Left cardiac atrium (tissue), 4 donors: ENCODE results near the gene P4HA2. TPM values are rescaled to one million over a fixed set of nuclear protein-coding genes. Genes with fewer than 3 reads are reported as not detected.

Source experiments
- ATAC-seq, 2 donors: fragments of 200-7000 bp; cut with Tn5 transposase; one replicate each; pipeline ENCODE4 v1.9.1; 2020; ENCODE audit warnings: mild to moderate bottlenecking in 2 of 2, moderate library complexity in 2 of 2
- DNase-seq: peaks from one replicate; pipeline ENCODE4 v3.0.0-alpha.2; 2020
- intact Hi-C, 2 donors: fragments of 100-400 bp; cut with DNase I; formaldehyde crosslinking; loops; one replicate each; pipeline versions ENCODE4 v1.14.1 to v1.15.1; 2022 to 2023
- total RNA-seq, 2 donors: library from RNA; stranded (reverse); fragmentation: NEBNext Ultra II Directional; extraction: Animal tissue kit (Norgen Biotek cat#: 25700); gene quantifications; one replicate each; pipeline ENCODE4 v1.2.1, GENCODE V29; 2021
- donor health status: DM: no; HTN: yes; CAD: no.
- donor health status: DM: no; HTN: yes; CAD: no; lungs with severe emphysema.
- donor health status: DM: yes; HTN: yes; CAD: no.
- donor health status: Dilated cardiomyopathy.

The P4HA2 gene
- total RNA-seq, 2 donors from 2014 or later = 60.2 to 78.4 TPM

DNA sequence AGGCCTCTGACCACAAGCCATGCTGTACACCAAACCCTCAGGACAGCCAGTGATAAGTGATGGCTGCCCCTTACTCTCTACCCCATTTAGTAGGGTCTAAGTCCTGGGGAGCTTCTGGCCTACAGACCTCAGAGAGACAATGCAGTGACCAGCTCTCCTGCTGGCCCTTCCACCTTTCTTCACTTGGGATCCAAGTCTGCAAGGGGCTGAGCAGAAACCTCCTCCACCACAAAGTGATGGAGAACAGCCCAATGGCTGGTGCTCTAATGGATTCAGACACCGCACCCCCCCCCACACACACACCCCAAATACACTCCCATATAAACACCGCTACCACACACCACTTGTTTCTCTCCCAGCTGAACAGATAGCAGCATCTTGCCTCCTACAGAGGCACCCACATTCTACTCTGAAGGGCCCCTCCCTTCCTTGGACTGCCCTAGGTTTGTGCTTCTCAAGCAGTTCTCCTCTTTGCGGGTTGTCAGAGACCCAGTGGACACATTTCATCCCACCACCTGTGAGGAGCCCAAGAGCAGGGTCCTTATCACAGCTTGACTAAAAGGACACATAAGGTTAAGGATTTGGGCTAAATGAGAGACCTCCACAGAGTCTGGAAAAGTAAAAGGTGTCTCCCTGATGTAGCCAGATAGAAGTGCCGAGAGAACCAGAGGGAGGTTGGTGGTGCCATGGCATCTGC, 28.6 kb upstream of the P4HA2 start:
- DNase-seq (no peak), ATAC-seq (no peak)
- intact Hi-C loops = no loop called here

DNA sequence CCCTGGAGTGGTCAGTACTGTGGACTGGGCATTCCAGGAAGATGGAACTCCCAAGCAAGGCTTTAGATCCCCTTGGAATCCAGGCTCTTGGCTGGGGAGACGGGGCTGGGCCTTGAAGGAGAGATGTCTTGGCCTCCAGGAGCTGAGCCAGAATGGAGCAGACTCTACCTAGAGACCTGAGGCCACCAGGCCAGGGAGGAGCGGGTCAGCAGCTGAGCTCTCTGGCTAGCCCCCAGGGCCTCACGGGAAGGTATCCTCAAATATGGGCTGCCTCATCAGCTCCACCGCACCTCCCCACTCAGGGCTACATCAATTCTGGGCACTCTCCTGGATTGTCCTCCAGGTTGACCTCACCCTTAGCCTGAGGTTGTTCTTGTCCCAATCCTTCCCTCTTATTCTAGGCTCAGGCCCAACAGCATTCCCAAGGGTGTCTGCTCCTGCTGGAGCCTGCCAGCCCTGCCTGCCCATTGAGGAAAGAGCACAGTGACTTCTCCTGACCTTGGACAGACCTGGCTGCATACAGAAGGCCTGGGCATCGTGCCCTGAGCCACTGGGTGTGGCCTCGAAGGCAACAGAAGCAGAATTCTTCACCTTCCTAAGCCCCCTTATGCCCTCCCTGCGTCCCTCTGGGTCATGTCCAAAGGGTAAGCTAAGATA, 26.8 kb upstream of the P4HA2 start:
- ATAC-seq = peak; percentile 6 to 39
- DNase-seq = peak; percentile 56
- intact Hi-C loops = no loop called here

DNA sequence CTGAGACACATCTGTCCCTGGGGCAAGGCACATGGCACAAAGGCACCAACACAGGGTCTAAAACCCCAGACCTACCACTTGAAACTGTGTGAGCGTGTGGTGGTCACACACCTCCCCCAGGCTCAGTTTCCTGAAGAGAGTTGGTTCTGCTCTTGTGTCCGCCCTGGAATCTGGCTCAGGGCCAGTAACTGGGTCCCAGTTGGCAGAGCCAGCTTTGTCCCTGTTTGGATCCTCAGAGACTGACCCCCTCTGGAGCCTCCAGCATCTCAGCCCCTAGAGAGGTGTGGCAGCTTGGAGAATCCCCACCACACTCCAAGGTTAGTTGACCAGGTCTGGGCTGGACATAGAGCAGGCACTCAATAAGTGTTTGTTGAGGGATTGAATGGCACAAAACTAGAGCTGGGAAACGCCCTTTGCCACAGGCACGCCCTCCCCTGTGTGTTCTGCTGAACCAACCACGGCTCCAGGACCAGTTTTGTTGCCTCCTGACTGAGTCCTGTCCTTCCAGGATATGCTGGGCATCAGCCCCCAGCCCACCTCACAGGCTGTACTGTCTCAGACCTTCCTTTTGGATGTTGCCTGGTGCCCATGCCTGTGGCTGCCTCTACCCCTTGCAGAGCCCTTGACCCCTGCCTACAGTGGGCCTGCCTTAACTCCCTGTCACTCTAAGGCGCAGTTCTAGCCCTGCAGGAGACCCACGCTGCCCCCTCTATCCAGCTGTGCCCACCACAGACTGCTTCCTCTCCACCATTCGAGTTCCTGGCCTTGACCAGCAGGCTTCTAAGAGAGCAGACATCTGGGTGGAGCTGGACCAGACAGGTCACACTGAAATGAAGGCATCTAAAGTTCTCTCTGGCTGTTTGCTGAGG, 26.0 kb upstream of the P4HA2 start:
- intact Hi-C loops = no loop called here
- DNase-seq = no peak

DNA sequence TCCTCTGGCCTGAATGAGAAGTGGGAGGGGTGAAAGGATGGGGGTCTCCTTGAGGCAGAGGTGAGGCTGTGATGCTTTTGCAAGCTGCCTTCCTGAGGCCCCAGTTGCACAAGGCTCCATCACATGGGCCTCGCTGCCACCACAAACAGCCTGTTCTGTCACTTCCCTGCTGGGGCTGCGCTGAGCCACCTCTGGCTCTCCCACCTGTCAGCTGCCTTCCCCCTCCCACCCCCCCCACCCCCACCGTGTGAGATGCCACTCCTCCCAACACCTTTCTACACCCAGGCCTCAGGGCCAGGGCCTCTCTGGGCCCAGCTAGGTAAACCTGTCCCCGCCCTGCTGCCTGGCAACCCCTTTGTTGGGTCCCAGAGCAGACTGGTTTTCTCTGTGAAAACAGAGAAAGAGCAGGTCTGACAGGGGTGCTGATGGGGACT, 25.4 kb upstream of the P4HA2 start:
- intact Hi-C loops = no loop called here
- ATAC-seq (no peak), DNase-seq (no peak)

More for the DNA sequence above, 26.0 kb upstream of the P4HA2 start:
- no peak for ATAC-seq

DNA sequence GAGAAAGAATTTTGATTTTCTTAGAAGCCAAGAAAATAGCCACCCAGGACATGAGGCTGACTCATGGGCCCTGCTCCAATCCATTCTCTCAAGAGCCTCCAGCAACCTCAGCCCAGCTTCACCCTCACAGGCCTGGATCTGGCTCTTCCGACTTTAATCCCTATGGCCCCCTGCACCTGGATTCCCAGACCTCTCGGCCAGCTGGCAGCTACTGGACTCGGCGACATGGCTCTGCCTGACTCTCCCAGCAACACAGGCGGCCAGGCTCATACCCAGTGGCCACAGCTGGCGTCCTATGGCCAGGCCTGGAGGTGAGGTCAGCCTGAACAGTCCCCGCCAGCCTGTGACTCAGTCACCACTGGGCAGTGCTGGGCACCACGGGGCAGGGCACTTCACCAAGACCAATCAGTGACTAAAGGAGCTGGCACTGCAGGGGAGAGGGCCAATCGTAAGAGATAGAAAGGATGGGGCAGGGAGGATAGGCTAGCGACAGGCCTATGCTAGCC, 23.6 kb upstream of the P4HA2 start:
- peak in 1 of 2 donors; percentile 8 for ATAC-seq
- no peak for DNase-seq
- intact Hi-C loops = no loop called here

DNA sequence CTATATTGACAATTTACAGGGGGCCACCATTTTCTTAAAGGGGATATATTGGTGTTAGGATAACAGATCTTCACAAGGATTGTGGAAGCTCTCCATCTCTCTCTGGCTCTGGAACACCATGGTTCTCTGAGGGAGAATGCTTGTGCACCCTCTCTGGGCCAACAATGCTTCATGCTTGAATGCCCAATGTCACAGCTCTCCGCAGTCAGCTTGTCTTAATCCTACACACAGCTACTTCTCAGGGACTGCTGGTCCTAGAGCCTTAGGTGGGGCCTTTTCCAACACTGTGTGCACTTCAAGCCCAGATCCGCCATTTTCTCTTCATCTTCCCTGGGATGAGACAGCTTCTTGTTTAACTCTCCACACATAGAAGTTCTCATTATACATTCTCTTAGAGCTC, 22.9 kb upstream of the P4HA2 start:
- DNase-seq (no peak), ATAC-seq (no peak)
- intact Hi-C loops = no loop called here

DNA sequence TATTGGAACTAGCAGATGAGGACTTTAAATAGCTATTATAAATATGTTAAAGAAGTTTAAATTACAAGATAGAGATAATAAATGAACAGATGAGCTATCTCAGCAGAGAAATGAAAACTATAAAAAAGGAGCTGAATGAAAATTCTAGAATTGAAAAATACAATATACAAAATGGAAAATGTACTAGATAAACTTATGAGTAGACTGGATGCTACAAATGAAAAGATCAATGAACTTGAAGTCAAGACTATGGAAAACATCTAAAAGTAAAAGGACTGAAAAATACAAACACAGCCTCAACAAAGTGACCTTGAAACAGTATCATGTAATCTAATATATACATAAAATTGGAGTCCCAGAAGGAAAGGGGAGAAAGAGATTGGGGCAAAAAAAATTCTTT, 19.2 kb upstream of the P4HA2 start:
- ATAC-seq (no peak), DNase-seq (no peak)

DNA sequence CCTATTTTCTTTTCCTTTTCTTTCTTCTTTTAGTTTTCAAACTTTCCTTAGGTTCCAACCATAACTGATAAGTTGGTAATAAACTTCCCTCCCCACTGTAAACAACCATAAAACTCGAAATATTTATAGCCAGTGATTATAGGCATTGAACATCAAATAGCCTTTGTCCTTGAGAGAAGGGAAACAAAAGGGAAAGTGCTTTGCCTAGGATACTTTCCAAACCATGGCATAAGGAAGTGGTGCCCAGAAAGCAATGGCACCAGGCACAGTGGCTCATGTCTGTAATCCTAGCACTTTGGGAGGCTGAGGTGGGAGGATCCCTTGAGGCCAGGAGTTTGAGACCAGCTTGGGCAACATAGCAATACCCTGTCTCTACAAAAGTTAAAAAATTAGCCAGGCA, 17.9 kb upstream of the P4HA2 start:
- ATAC-seq = no peak
- no peak for DNase-seq
- intact Hi-C loops = no loop called here

More for the DNA sequence above, 19.2 kb upstream of the P4HA2 start:
- intact Hi-C loops = no loop called here

DNA sequence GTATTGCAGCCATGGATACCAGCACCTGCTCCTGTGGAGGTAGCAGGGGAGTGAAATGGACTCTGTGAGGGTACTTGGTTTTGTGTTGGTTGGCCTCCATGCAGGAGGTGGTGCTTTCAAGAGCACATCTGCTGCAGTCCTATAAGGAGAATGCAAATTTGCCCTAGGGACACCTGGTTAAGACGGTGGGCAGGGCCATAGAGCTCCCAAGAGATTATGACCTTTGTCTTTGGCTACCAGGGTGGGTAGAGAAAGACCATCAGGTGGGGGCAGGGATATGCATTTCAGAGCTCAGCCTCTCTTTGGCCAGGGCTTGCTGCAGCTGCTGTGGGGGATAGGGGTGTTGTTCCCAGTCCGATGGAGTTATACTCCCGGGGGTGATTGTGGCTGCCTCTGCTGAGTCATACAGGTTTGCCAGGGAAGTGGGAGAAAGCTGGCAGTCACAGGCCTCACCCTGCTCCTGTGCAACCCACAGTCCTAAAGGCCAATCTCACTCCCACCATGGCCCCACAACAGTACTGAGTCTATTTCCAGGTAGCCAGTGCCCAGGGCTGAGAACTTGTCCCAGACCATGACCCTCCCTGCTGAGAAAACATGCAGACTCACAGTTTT, 15.8 kb upstream of the P4HA2 start:
- no peak for ATAC-seq
- no peak for DNase-seq
- intact Hi-C loops = no loop called here

DNA sequence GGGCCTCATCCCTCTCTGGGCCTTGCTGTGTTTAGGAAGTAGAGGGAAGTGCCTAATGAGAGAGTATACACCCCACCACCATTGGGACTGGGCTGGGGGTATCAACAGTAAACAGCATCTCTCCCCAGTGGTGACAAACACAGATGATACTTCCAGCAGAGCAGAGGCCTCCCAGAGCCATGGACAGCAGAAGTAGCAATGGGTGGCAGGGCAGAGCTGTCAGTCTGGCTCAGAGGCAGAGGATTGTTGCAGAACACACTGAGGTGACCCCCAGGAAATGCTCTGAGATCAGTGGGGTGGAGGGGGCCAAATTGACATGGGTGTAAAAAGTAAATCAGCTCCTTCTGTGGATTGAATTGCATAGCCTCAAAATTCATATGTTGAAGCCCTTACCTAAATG, 12.1 kb upstream of the P4HA2 start:
- intact Hi-C loops = loop anchor here in 1 of 2 donors (10.0 kb wide), 1 partner anchor 45 kb away; no protein-coding TSS in a partner anchor
- DNase-seq (no peak), ATAC-seq (no peak)

DNA sequence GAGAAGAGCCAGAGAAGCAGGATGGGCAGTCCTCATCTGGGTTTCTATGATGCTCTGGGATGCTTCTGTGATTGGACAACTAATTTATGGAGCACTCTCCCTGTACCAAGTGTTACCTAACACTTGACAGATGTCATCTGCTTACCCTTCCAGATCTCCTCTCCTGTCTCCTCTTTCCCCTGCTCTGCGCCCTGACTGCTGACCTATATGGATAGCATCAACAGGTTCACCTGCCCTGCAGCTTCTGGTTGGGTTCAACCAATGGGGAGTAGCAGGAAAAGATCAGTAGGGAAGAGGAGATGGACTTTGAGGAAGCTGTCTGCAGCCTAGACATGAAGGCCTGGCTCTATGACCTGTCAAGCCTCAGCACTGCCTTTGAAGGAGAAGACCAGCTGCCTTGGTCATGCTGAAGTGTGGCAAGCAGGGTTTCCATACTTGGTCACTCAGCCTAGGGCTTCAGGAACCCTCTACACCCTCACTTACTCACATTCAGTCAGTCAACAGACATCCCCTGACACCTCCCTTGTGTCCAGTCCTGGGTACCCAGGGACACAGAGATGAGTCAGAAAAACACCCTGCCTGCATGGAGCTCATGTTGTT, 11.3 kb upstream of the P4HA2 start:
- intact Hi-C loops = loop anchor here in 1 of 2 donors (10.0 kb wide), 1 partner anchor 46 kb away; no protein-coding TSS in a partner anchor
- DNase-seq (no peak), ATAC-seq (no peak)

DNA sequence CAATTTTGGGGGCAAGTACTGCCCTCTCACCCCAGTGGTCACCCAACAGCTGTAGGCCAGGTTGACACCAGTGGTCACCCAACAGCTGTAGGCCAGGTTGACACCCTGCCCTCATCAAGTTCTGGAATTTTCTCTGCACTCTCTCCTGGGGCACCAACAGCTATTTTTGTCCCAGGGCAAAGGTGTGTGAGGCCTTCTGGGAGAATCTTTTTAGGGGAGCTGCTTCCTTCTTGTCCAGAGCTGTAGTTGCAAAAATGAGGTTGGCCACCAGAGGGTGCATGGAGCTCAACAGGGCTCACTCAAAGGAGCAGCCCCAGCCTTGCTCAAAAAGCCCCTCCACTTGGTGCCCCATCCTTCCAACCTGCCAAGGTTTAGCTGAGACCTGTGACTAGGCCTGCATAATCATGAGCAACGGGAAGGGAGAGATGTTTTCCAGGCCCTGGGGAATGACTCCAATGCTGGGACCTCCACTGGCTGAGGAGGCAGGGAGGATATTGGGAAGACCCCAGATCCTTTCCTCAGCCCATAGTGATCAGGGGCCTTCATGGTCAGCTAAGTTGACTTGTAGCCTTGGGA, 10.6 kb upstream of the P4HA2 start:
- peak; percentile 76 for DNase-seq
- intact Hi-C loops = loop anchor here in 1 of 2 donors (10.0 kb wide), 1 partner anchor 47 kb away; no protein-coding TSS in a partner anchor
- ATAC-seq = peak; percentile 77 to 81

DNA sequence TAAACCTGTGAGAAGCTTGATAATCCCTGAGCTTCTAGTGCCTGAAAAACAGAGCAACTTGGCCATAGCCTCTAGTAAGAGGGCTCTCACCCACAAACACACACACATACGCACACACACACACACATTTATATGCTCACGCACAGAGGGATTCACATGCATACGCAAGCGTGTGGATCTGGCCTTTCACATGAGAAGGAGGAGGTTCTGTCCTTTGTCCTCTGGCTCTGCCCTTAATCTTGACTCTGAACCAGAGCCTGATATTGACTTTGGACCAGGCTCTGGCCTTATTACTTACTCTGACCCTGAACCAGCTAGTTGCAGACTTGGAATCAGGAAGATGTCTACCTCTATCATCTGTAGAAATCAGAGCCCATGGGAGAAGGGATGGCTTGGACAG, 10.0 kb upstream of the P4HA2 start:
- DNase-seq = no peak
- ATAC-seq = no peak
- intact Hi-C loops = loop anchor here in 1 of 2 donors (10.0 kb wide), 1 partner anchor 47 kb away; no protein-coding TSS in a partner anchor

DNA sequence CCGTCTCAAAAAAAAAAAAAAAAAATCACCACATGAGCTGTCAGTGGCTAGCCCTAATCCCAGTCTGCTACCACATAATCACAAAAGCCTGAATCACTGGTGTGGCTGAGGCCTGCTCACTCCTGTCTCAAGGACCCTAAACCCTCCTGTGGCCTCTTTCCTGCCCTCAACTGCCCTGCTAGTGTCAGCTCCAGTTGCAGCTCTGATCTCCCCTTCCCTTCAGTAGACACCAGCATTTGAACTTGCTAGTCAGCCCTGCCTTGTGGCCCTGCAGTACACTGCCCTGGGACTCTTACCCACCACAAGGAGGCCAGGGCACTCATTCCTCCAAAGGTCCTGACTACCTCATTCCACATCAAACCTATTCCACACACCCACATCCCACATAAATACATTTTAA, 9.5 kb upstream of the P4HA2 start:
- ATAC-seq (no peak), DNase-seq (no peak)
- intact Hi-C loops = loop anchor here in 1 of 2 donors (10.0 kb wide), 1 partner anchor 48 kb away; no protein-coding TSS in a partner anchor

DNA sequence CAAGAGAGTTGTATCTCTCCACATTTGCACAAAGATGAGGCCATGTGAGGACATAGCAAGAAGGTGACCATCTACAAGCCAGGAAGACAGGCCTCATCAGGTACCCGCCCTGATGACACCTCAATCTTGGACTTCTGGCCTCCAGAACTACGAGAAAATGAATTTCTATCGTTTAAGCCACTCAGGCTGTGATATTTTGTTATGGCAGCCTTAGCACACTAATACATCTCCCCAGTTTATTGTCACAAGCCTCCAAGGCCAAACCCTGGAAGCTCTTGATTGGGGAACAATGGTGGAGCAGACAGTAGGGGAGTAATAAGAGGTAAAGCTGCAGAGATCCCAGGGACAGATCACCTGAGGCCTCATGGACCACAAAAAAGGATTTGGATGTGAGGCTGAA, 7.7 kb upstream of the P4HA2 start:
- DNase-seq = no peak
- no peak for ATAC-seq
- intact Hi-C loops = loop anchor here in 1 of 2 donors (10.0 kb wide), 1 partner anchor 49 kb away; no protein-coding TSS in a partner anchor

DNA sequence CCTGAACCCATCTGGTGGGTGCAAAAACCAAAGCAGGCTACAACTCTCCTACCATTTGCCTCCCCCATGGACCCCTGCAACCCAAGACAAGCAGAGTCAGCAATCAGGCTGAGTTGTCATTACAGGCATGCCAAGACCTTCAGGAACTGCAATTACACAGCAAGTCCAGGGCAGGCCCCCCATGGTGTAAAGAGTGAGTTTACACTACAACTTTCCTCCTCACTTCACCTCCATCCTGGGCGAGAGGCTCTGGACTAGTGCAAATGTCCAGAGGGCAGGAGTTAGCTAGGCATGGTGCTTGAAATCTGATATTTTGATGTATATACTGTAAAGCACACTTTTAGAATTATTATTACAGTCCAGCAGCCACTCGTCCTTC, 7.0 kb upstream of the P4HA2 start:
- DNase-seq = no peak
- intact Hi-C loops = loop anchor here in 1 of 2 donors (10.0 kb wide), 1 partner anchor 50 kb away; no protein-coding TSS in a partner anchor
- no peak for ATAC-seq

DNA sequence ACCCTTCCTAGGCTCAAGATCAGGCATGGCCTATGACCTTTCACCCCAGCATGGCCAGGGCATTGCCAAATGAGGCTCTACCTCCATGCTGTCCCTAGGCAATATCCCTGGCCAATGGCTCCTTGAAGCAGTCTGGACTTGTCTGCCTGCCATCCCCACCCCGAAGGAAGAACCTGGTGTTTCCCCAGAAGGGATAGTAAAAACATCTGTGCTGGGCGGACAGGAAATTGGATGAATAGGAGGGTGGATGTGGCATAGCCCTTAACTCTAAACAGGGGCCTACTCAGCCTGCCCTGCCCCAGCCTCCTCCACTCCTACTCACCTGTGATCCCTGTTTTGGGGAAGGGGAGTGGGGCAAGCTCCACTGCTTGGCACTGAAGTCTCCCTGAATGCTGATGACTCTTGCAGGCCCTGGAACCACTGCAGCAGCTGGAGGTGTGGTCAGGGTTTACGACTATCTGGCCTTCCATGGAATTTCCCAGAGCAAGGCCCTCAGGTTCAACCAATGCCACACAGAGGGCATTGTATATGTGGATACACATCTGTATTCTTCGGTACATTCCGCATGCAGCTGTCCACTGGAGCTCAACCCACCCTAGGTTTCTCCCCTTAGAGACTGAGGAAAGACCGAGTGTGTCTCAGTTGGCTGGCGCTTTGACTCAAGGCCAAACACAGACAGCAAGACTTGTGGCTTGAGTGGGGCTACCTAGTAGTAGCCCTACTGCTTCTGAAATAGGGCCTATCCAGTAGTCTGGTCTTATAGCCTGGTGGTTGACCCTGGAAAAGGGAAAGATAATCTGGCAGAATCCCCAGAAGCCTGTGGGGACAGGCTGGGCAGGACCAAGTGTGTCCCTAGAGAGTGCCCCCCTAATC, 6.4 kb upstream of the P4HA2 start:
- no peak for DNase-seq
- no peak for ATAC-seq
- intact Hi-C loops = loop anchor here in 1 of 2 donors (10.0 kb wide), 1 partner anchor 51 kb away; no protein-coding TSS in a partner anchor
